SK-N-SH treated with all-trans-retinoic acid at 6 μM for 48 hours (cell line): ENCODE results near the gene KRTAP9-3.

Experiments used
- CSDC2 ChIP-seq: fragments of 250-450 bp; sonication (Bioruptor Pico); IDR thresholded peaks from 2 replicates; pipeline ENCODE4 v1.5.0; 2020; ENCODE audit warnings: mild to moderate bottlenecking, moderate library complexity
- GLIS3 ChIP-seq: fragments of 250-450 bp; sonication (Bioruptor Pico); IDR thresholded peaks from 2 replicates; pipeline ENCODE4 v1.5.0; 2020; ENCODE audit warnings: mild to moderate bottlenecking, moderate library complexity
- RARB ChIP-seq: fragments of 250-450 bp; sonication (Bioruptor Pico); IDR thresholded peaks from 2 replicates; pipeline ENCODE4 v1.8.0; 2021; ENCODE audit warnings: mild to moderate bottlenecking, moderate library complexity
- ZFP30 ChIP-seq: fragments of 450-650 bp; formaldehyde crosslinking; IDR thresholded peaks from 2 replicates; pipeline ENCODE4 v1.5.0; 2022; ENCODE audit warnings: mild to moderate bottlenecking, moderate library complexity
- TF ChIP-seq, protein P1 (sequence below): fragments of 250-450 bp; sonication (Bioruptor Pico); IDR thresholded peaks from 2 replicates; pipeline ENCODE4 v1.5.1; 2021; ENCODE audit warnings: mild to moderate bottlenecking, moderate library complexity
- TF ChIP-seq, protein P2 (sequence below): fragments of 250-450 bp; sonication (Bioruptor Pico); IDR thresholded peaks from 2 replicates; pipeline ENCODE4 v1.5.1; 2020; ENCODE audit warnings: low read depth, mild to moderate bottlenecking, moderate library complexity

DNA sequence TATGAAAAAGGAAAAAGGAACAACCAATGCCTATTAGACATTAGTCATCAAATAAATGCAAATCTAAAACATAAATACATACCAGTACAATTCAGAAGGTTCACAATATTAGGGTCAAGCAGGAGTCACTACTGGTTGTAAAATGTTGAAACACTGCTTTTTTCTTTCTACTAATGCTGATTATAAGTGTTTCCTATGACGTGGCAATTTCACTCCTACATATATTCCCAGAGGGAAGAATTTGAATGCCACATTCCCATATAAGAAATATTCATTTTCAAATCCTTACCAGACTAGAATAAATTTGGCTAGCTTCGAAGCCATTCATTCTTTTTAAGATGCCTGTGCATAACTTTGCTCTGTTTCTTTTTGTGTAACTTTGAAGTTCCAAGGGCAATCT is 8.4 kb upstream of the KRTAP9-3 start:
- TF ChIP-seq GLIS3 (CRISPR knock-in tag) (no peak), ZFP30 (CRISPR knock-in tag) (no peak), CSDC2 (CRISPR knock-in tag) (no peak), RARB (no peak)
- TF ChIP-seq, protein P1, sequence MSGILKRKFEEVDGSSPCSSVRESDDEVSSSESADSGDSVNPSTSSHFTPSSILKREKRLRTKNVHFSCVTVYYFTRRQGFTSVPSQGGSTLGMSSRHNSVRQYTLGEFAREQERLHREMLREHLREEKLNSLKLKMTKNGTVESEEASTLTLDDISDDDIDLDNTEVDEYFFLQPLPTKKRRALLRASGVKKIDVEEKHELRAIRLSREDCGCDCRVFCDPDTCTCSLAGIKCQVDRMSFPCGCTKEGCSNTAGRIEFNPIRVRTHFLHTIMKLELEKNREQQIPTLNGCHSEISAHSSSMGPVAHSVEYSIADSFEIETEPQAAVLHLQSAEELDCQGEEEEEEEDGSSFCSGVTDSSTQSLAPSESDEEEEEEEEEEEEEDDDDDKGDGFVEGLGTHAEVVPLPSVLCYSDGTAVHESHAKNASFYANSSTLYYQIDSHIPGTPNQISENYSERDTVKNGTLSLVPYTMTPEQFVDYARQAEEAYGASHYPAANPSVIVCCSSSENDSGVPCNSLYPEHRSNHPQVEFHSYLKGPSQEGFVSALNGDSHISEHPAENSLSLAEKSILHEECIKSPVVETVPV (CRISPR knock-in tag): no peak
- TF ChIP-seq, protein P2, sequence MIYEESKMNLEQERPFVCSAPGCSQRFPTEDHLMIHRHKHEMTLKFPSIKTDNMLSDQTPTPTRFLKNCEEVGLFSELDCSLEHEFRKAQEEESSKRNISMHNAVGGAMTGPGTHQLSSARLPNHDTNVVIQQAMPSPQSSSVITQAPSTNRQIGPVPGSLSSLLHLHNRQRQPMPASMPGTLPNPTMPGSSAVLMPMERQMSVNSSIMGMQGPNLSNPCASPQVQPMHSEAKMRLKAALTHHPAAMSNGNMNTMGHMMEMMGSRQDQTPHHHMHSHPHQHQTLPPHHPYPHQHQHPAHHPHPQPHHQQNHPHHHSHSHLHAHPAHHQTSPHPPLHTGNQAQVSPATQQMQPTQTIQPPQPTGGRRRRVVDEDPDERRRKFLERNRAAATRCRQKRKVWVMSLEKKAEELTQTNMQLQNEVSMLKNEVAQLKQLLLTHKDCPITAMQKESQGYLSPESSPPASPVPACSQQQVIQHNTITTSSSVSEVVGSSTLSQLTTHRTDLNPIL (CRISPR knock-in tag): no peak
